Liver (tissue), 9 donors: ENCODE measurements around the gene SOX21. TPM values are rescaled to one million over a fixed set of nuclear protein-coding genes. Genes with fewer than 3 reads are reported as not detected.

Experiments used
- DNase-seq: peaks from one replicate; pipeline ENCODE4 v3.0.0-alpha.2; 2017; ENCODE audit warnings: low spot score
- H3K27ac ChIP-seq, 2 donors: one replicate each; pipeline ENCODE4 v1.7.0; 2013; ENCODE audit warnings: inconsistent platforms in 2 of 2, low read length in 2 of 2, control low read depth in 1 of 2, low read depth in 1 of 2, mild to moderate bottlenecking in 1 of 2
- H3K27me3 ChIP-seq, 4 donors: one replicate each; pipeline versions ENCODE4 v1.6.1 to v1.7.0; 2013; ENCODE audit warnings: low read length in 3 of 4, inconsistent platforms in 1 of 4, mild to moderate bottlenecking in 1 of 4, moderate library complexity in 1 of 4; ENCODE audit not compliant: control insufficient read depth in 4 of 4, insufficient read depth in 4 of 4
- H3K36me3 ChIP-seq, 4 donors: one replicate each; pipeline versions ENCODE4 v1.6.1 to v1.7.0; 2013; ENCODE audit warnings: low read length in 3 of 4, mild to moderate bottlenecking in 3 of 4, low read depth in 1 of 4, moderate library complexity in 1 of 4; ENCODE audit not compliant: control insufficient read depth in 4 of 4, insufficient read depth in 3 of 4
- H3K4me1 ChIP-seq, 4 donors: one replicate each; pipeline versions ENCODE4 v1.6.1 to v1.7.0; 2013; ENCODE audit warnings: low read length in 3 of 4, mild to moderate bottlenecking in 3 of 4, moderate library complexity in 1 of 4; ENCODE audit not compliant: control insufficient read depth in 4 of 4, insufficient read depth in 4 of 4
- H3K4me3 ChIP-seq, 3 donors: one replicate each; pipeline versions ENCODE4 v1.6.1 to v1.7.0; 2013; ENCODE audit warnings: low read length in 3 of 3, control low read depth in 1 of 3, low read depth in 1 of 3, mild to moderate bottlenecking in 1 of 3
- H3K9ac ChIP-seq, 2 donors: one replicate each; pipeline ENCODE4 v1.7.0; 2013; ENCODE audit warnings: low read length in 2 of 2, mild to moderate bottlenecking in 2 of 2, moderate library complexity in 2 of 2, control low read depth in 1 of 2, low read depth in 1 of 2
- H3K9me3 ChIP-seq, 4 donors: one replicate each; pipeline versions ENCODE4 v1.6.1 to v1.7.0; 2013; ENCODE audit warnings: low read length in 3 of 4; ENCODE audit not compliant: control insufficient read depth in 4 of 4
- EGR1 ChIP-seq, 2 donors: IDR thresholded peaks; 2 replicates each; pipeline ENCODE4 v1.6.1; 2016 to 2018; ENCODE audit warnings: antibody characterized with exemption in 2 of 2, low read depth in 2 of 2
- FOXA1 ChIP-seq: IDR thresholded peaks from 2 replicates; pipeline ENCODE4 v1.6.1; 2016; ENCODE audit warnings: antibody characterized with exemption
- FOXA2 ChIP-seq: IDR thresholded peaks from 2 replicates; pipeline ENCODE4 v1.6.1; 2016; ENCODE audit warnings: antibody characterized with exemption
- GABPA ChIP-seq, 2 donors: IDR thresholded peaks in 1 of 2; conservative IDR thresholded peaks in 1 of 2; 2 replicates each; pipeline ENCODE4 v1.6.1; 2016; ENCODE audit warnings: antibody characterized with exemption in 2 of 2, mild to moderate bottlenecking in 1 of 2, moderate library complexity in 1 of 2
- HNF4G ChIP-seq: IDR thresholded peaks from 2 replicates; pipeline ENCODE4 v1.6.1; 2016; ENCODE audit warnings: antibody characterized with exemption
- JUND ChIP-seq, 2 donors: IDR thresholded peaks; 2 replicates each; pipeline ENCODE4 v1.6.1; 2016; ENCODE audit warnings: antibody characterized with exemption in 2 of 2
- NR2F2 ChIP-seq: IDR thresholded peaks from 2 replicates; pipeline ENCODE4 v1.6.1; 2016; ENCODE audit warnings: antibody characterized with exemption
- RAD21 ChIP-seq, 2 donors: IDR thresholded peaks; 2 replicates each; pipeline ENCODE4 v1.6.1; 2016; ENCODE audit warnings: antibody characterized with exemption in 2 of 2, mild to moderate bottlenecking in 2 of 2
- RXRA ChIP-seq, 2 donors: IDR thresholded peaks; 2 replicates each; pipeline ENCODE4 v1.6.1; 2017 to 2018; ENCODE audit warnings: antibody characterized with exemption in 2 of 2, mild to moderate bottlenecking in 1 of 2
- SP1 ChIP-seq: IDR thresholded peaks from 2 replicates; pipeline ENCODE4 v1.6.1; 2018; ENCODE audit warnings: antibody characterized with exemption, mild to moderate bottlenecking
- TAF1 ChIP-seq: conservative IDR thresholded peaks from 2 replicates; pipeline ENCODE4 v1.6.1; 2016; ENCODE audit warnings: antibody characterized with exemption, mild to moderate bottlenecking
- YY1 ChIP-seq: IDR thresholded peaks from 2 replicates; pipeline ENCODE4 v1.6.1; 2016; ENCODE audit warnings: antibody characterized with exemption, mild to moderate bottlenecking
- WGBS: extraction: QIAGEN DNeasy Blood & Tissue Kit; methylation state at CpG from one replicate; pipeline ENCODE4 v1.1.7; 2013; 5-methylcytosine and 5-hydroxymethylcytosine counted together
- polyA plus RNA-seq, 2 donors: library from polyadenylated mRNA; stranded (reverse) in 1 of 2; unstranded in 1 of 2; fragments of 200-250 nt in 1 of 2; fragments of >200 nt in 1 of 2; fragmentation: Nextera tagmentation in 1 of 2; extraction: Ambion mirVana in 1 of 2; gene quantifications; one replicate each; pipeline versions ENCODE4 v1.2.1 to v1.2.3, GENCODE V29; 2013 to 2015
- total RNA-seq, 2 donors: library from RNA; depleted of rRNA; stranded (reverse); fragments of >200 nt; gene quantifications; one replicate each; pipeline ENCODE4 v1.2.3, GENCODE V29; 2014
- TF ChIP-seq, protein P1 (sequence below): IDR thresholded peaks from 2 replicates; pipeline ENCODE4 v1.6.1; 2016; ENCODE audit warnings: antibody characterized with exemption
- TF ChIP-seq, protein P2 (sequence below): fragments of 150-350 bp; IDR thresholded peaks from 2 replicates; pipeline ENCODE4 v1.5.1; 2017; ENCODE audit warnings: improper control_type of control experiment, low read depth, low read length; ENCODE audit not compliant: missing input control
- TF ChIP-seq, protein P3 (sequence below): IDR thresholded peaks from 2 replicates; pipeline ENCODE4 v1.6.1; 2016; ENCODE audit warnings: antibody characterized with exemption
- donor health status: healthy.
- donor health status: healthy.
- donor health status: healthy.
- donor health status: healthy.
- donor health status: healthy.

Gene SOX21
- total and polyA plus RNA-seq, 4 donors = not detected

DNA sequence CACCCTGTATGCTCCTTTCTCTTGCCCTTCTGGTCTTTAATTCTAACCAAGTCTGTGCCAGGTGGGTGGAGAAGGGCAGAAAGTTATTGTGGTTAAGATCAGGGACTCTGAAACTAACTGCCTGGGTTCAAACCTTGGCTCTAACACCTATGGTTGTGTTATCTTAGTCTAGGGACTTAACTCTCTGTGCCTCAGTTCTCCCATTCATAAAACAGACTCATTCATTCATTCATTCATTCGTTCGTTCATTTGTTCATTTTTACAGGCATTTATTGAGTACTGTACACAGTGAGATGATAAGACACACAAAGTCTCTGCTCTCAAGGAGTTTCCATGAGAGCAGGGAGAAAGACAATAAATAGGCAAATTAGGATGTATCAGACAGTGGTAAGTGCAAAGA, 30.1 kb downstream of the SOX21 start:
- 68% methylated on average over 2 of the region's 2 CpGs for WGBS
- DNase-seq = no peak
- TF ChIP-seq JUND (IDR thresholded peaks at IDR 0.05) = no peak
- no peak for TF ChIP-seq HNF4G
- no peak for TF ChIP-seq GABPA (IDR thresholded peaks at IDR 0.05 in 1 of 2, conservative IDR thresholded peaks at IDR 0.05 in 1 of 2)
- TF ChIP-seq RAD21 (IDR thresholded peaks at IDR 0.05) = no peak
- TF ChIP-seq, protein P1, sequence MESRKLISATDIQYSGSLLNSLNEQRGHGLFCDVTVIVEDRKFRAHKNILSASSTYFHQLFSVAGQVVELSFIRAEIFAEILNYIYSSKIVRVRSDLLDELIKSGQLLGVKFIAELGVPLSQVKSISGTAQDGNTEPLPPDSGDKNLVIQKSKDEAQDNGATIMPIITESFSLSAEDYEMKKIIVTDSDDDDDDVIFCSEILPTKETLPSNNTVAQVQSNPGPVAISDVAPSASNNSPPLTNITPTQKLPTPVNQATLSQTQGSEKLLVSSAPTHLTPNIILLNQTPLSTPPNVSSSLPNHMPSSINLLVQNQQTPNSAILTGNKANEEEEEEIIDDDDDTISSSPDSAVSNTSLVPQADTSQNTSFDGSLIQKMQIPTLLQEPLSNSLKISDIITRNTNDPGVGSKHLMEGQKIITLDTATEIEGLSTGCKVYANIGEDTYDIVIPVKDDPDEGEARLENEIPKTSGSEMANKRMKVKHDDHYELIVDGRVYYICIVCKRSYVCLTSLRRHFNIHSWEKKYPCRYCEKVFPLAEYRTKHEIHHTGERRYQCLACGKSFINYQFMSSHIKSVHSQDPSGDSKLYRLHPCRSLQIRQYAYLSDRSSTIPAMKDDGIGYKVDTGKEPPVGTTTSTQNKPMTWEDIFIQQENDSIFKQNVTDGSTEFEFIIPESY = no peak
- TF ChIP-seq, protein P2, sequence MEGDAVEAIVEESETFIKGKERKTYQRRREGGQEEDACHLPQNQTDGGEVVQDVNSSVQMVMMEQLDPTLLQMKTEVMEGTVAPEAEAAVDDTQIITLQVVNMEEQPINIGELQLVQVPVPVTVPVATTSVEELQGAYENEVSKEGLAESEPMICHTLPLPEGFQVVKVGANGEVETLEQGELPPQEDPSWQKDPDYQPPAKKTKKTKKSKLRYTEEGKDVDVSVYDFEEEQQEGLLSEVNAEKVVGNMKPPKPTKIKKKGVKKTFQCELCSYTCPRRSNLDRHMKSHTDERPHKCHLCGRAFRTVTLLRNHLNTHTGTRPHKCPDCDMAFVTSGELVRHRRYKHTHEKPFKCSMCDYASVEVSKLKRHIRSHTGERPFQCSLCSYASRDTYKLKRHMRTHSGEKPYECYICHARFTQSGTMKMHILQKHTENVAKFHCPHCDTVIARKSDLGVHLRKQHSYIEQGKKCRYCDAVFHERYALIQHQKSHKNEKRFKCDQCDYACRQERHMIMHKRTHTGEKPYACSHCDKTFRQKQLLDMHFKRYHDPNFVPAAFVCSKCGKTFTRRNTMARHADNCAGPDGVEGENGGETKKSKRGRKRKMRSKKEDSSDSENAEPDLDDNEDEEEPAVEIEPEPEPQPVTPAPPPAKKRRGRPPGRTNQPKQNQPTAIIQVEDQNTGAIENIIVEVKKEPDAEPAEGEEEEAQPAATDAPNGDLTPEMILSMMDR = no peak
- TF ChIP-seq, protein P3, sequence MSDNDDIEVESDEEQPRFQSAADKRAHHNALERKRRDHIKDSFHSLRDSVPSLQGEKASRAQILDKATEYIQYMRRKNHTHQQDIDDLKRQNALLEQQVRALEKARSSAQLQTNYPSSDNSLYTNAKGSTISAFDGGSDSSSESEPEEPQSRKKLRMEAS = no peak
- TF ChIP-seq YY1 = no peak
- TF ChIP-seq NR2F2 = no peak
- TF ChIP-seq TAF1 = no peak
- TF ChIP-seq SP1 = no peak
- TF ChIP-seq FOXA2 = no peak
- no peak overlapping the region for H3K27ac ChIP-seq
- no peak overlapping the region for H3K4me3 ChIP-seq
- H3K36me3 ChIP-seq = no peaks in the 10 kb centered on the region
- no peaks in the 10 kb centered on the region for H3K9me3 ChIP-seq
- H3K27me3 ChIP-seq = no peaks in the 10 kb centered on the region
- no peaks in the 10 kb centered on the region for H3K4me1 ChIP-seq
- H3K9ac ChIP-seq = no peak overlapping the region

DNA sequence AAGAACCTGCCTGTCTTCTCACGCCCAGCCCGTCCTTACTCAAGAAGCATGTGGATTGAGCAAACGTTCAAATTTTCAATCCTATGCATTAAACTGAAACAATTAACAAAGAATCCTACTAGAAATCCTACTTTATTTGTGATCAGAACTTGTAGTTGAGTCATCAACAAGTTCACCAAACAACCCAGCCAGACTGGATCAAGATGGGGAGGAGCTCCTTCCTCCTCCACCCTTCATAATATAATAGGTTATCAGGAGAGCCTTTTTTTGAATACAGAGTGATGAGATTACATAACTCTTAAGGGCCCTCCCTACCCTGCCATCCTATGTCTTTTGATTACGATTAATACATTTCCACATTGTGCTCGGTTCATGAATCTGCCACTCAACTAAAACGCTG, 32.7 kb downstream of the SOX21 start:
- no peak for DNase-seq
- H3K9me3 ChIP-seq = no peaks in the 10 kb centered on the region
- no peak overlapping the region for H3K9ac ChIP-seq
- no peak overlapping the region for H3K4me3 ChIP-seq
- no peaks in the 10 kb centered on the region for H3K4me1 ChIP-seq
- H3K27me3 ChIP-seq = no peaks in the 10 kb centered on the region
- TF ChIP-seq FOXA1 = no peak
- no peak for TF ChIP-seq HNF4G
- TF ChIP-seq YY1 = no peak
- TF ChIP-seq GABPA (IDR thresholded peaks at IDR 0.05 in 1 of 2, conservative IDR thresholded peaks at IDR 0.05 in 1 of 2) = no peak
- TF ChIP-seq, protein P1 = no peak
- no peak for TF ChIP-seq EGR1 (IDR thresholded peaks at IDR 0.05; ENCODE audit: low read depth in 2 of 2)
- TF ChIP-seq JUND (IDR thresholded peaks at IDR 0.05) = no peak
- TF ChIP-seq RXRA (IDR thresholded peaks at IDR 0.05) = no peak
- TF ChIP-seq RAD21 (IDR thresholded peaks at IDR 0.05) = no peak
- TF ChIP-seq SP1 = no peak
- TF ChIP-seq FOXA2 = no peak
- TF ChIP-seq TAF1 = no peak
- TF ChIP-seq, protein P3 = no peak
- H3K36me3 ChIP-seq = no peaks in the 10 kb centered on the region
- WGBS = 83% methylated on average over 6 of the region's 6 CpGs
- no peak overlapping the region for H3K27ac ChIP-seq
